CD4-positive, alpha-beta memory T cell (primary cell): ENCODE results near the gene PEX14. TPM values are rescaled to one million over a fixed set of nuclear protein-coding genes. Genes with fewer than 3 reads are reported as not detected.
"Not testable (repeated sequence)": the region's sequence is repeated elsewhere in the genome, so short reads cannot be mapped to it uniquely, and the experiment has no call there.

Source experiments
- CTCF ChIA-PET: fragments of 350-600 bp; sonication (Branson Sonifier 250); formaldehyde crosslinking; loops from one replicate; lab custom pipeline; 2021; ENCODE audit warnings: inconsistent platforms; ENCODE audit not compliant: partially characterized antibody; lab: Charles Lee
- POLR2A ChIA-PET: fragments of 350-600 bp; sonication (Branson Sonifier 250); formaldehyde crosslinking; loops from one replicate; lab custom pipeline; 2021; ENCODE audit not compliant: partially characterized antibody; lab: Charles Lee
- DNase-seq, 5 donors: peaks; one replicate each; pipeline versions ENCODE4 v3.0.0 to v3.0.0-alpha.2; 2020 to 2022; ENCODE audit warnings: mixed read lengths in 1 of 5
- H3K27ac ChIP-seq: one replicate; pipeline ENCODE4 v1.7.0; 2013; ENCODE audit warnings: low read depth, low read length
- H3K27me3 ChIP-seq: 2 replicates; pipeline ENCODE4 v1.7.0; 2013; ENCODE audit warnings: mild to moderate bottlenecking, low read length, moderate library complexity; ENCODE audit not compliant: insufficient read depth
- H3K36me3 ChIP-seq: 2 replicates; pipeline ENCODE4 v1.7.0; 2013; ENCODE audit warnings: mild to moderate bottlenecking, low read length, moderate library complexity; ENCODE audit not compliant: insufficient read depth
- H3K4me1 ChIP-seq: 2 replicates; pipeline ENCODE4 v1.7.0; 2013; ENCODE audit warnings: mild to moderate bottlenecking, low read length, moderate library complexity; ENCODE audit not compliant: insufficient read depth
- H3K4me3 ChIP-seq, 2 donors: one replicate each; pipeline ENCODE4 v1.7.0; 2013; ENCODE audit warnings: low read length in 2 of 2, mild to moderate bottlenecking in 1 of 2
- H3K9me3 ChIP-seq, 2 donors: one replicate each; pipeline ENCODE4 v1.7.0; 2013; ENCODE audit warnings: low read length in 2 of 2, control low read depth in 1 of 2; ENCODE audit not compliant: control insufficient read depth in 1 of 2
- H3K27ac Mint-ChIP-seq, 7 donors: one replicate each; pipeline ENCODE4 v1.8.0; 2020 to 2021; ENCODE audit warnings: mixed read lengths in 7 of 7, mild to moderate bottlenecking in 6 of 7, inconsistent platforms in 3 of 7, moderate library complexity in 3 of 7
- H3K27me3 Mint-ChIP-seq, 2 donors: one replicate each; pipeline ENCODE4 v1.8.0; 2020 to 2021; ENCODE audit warnings: mixed read lengths in 2 of 2
- H3K36me3 Mint-ChIP-seq, 2 donors: one replicate each; pipeline ENCODE4 v1.8.0; 2020 to 2021; ENCODE audit warnings: mixed read lengths in 2 of 2, inconsistent platforms in 1 of 2, mild to moderate bottlenecking in 1 of 2
- H3K4me1 Mint-ChIP-seq, 4 donors: one replicate each; pipeline ENCODE4 v1.8.0; 2020 to 2021; ENCODE audit warnings: mixed read lengths in 4 of 4, mild to moderate bottlenecking in 1 of 4
- H3K4me3 Mint-ChIP-seq, 8 donors: one replicate each; pipeline ENCODE4 v1.8.0; 2020 to 2021; ENCODE audit warnings: mixed read lengths in 8 of 8, mild to moderate bottlenecking in 7 of 8, moderate library complexity in 6 of 8, inconsistent platforms in 3 of 8
- H3K9me3 Mint-ChIP-seq, 8 donors: one replicate each; pipeline ENCODE4 v1.8.0; 2020 to 2021; ENCODE audit warnings: mixed read lengths in 8 of 8, mild to moderate bottlenecking in 5 of 8, inconsistent platforms in 3 of 8, moderate library complexity in 1 of 8
- intact Hi-C: fragments of 100-400 bp; cut with micrococcal nuclease; formaldehyde crosslinking; loops from one replicate; pipeline ENCODE4 v1.15.1; 2023
- polyA plus RNA-seq, 2 donors: library from polyadenylated mRNA; unstranded; fragments of 300-500 nt; fragmentation: Illumina TruSeq; gene quantifications; one replicate each; pipeline ENCODE4 v1.2.3, GENCODE V29; 2021
- total RNA-seq, 2 experiments: library from RNA; stranded (reverse); gene quantifications; one replicate each; pipeline ENCODE4 v1.2.3, GENCODE V29; 2021

PEX14 gene
- total and polyA plus RNA-seq, 4 experiments from 2014 or later = 3.1 to 16.1 (median 9.9) TPM

DNA sequence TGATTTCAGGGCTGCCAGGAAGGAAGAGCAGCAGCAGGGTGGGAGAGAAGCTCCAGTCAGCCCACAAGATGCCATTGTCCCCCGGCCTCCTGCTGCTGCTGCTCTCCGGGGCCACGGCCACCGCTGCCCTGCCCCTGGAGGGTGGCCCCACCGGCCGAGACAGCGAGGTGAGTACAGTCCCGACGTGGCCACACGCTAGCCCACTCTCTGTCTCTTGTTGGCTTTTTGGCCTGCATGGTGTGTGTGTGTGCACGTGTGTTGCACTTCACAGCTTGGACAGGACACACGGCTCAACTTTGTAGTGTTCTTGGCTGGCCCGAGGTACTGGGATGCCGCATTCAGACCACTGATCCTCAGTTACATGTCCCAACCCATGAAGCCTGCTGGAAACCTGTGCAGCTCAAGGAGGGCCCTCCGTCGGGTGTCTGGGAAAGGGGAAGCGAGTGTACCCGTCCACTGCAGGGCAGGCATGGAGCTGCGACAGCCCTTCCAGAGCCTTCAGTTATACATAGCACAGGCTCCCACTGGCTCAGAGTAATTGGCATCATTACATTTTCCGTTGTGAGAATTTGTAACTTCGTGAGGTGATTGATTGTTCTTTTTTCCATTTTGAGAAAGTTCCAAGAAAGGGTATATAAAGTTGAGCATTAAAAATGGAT, 24.5 kb upstream of the PEX14 start:
- ChIA-PET CTCF (no interaction called here), POLR2A (interaction anchor here (0.6 kb wide), 1 partner anchor 243 kb away, joined by 3 read pairs; no protein-coding TSS in a partner anchor)
- Histone ChIP-seq H3K27me3 (no peaks in the 10 kb centered on the region), H3K4me1 (no peaks in the 10 kb centered on the region), H3K9me3 (no peaks in the 10 kb centered on the region), H3K36me3 (no peaks in the 10 kb centered on the region), H3K27ac (no peak overlapping the region), H3K4me3 (no peak overlapping the region)
- Mint-ChIP-seq H3K27me3 (no peaks in the 10 kb centered on the region), H3K36me3 (no peaks in the 10 kb centered on the region), H3K4me1 (peaks cover 0 to 2% (median 0%) of the 10 kb centered on the region in 4 donors), H3K27ac (no peak overlapping the region), H3K4me3 (no peak overlapping the region), H3K9me3 (no peaks in the 10 kb centered on the region)
- DNase-seq = no peak
- intact Hi-C loops = no loop called here

DNA sequence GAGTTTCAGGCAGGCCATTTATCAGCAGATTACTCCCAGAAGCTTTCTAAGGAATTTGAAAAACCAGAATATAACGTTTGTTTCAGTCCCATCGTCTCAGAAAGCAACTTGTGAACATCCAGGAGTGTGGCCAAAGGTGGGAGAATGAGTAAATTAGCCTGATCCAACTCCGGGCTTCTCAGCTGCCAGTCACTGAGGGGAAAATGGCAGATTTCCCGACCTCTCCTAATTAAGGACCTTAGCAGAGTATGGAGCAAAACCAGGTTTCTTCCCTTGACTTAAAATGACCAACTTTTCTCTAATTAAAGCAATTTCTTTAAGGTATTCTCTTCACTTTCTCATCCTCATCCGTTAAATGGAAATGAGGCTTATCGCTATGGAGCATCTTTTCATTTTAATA, 23.9 kb upstream of the PEX14 start:
- no peaks in the 10 kb centered on the region for H3K27me3 ChIP-seq
- H3K4me3 Mint-ChIP-seq = no peak overlapping the region
- ChIA-PET POLR2A (no interaction called here), CTCF (interaction anchor here (1.2 kb wide), 1 partner anchor 9 kb away, joined by 3 read pairs; no protein-coding TSS in a partner anchor)
- no peak overlapping the region for H3K4me3 ChIP-seq
- H3K27ac ChIP-seq = no peak overlapping the region
- no peaks in the 10 kb centered on the region for H3K27me3 Mint-ChIP-seq
- no peak for DNase-seq
- H3K9me3 ChIP-seq = no peaks in the 10 kb centered on the region
- no peaks in the 10 kb centered on the region for H3K4me1 ChIP-seq
- peaks cover 0 to 2% (median 0%) of the 10 kb centered on the region in 4 donors for H3K4me1 Mint-ChIP-seq
- intact Hi-C loops = no loop called here
- H3K36me3 ChIP-seq = no peaks in the 10 kb centered on the region
- no peak overlapping the region for H3K27ac Mint-ChIP-seq
- no peaks in the 10 kb centered on the region for H3K36me3 Mint-ChIP-seq
- H3K9me3 Mint-ChIP-seq = no peaks in the 10 kb centered on the region

DNA sequence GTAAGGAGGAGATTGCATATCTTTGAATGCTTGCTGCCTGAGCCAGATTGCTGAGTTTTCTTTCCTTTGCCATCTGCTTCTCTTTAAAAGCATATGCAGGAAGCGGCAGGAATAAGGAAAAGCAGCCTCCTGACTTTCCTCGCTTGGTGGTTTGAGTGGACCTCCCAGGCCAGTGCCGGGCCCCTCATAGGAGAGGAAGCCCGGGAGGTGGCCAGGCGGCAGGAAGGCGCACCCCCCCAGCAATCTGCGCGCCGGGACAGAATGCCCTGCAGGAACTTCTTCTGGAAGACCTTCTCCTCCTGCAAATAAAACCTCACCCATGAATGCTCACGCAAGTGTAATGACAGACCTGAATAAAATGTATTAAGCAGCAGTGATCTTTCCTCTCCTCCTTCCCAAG, 23.5 kb upstream of the PEX14 start:
- Histone ChIP-seq H3K9me3 (no peaks in the 10 kb centered on the region), H3K4me1 (no peaks in the 10 kb centered on the region), H3K27ac (no peak overlapping the region), H3K36me3 (no peaks in the 10 kb centered on the region), H3K27me3 (no peaks in the 10 kb centered on the region), H3K4me3 (no peak overlapping the region)
- Mint-ChIP-seq H3K36me3 (no peaks in the 10 kb centered on the region), H3K9me3 (no peaks in the 10 kb centered on the region), H3K27me3 (no peaks in the 10 kb centered on the region), H3K4me1 (peaks cover 0 to 2% (median 0%) of the 10 kb centered on the region in 4 donors), H3K27ac (no peak overlapping the region), H3K4me3 (no peak overlapping the region)
- intact Hi-C loops = no loop called here
- ChIA-PET POLR2A (no interaction called here), CTCF (interaction anchor here (1.2 to 1.9 kb wide), 2 partner anchors 9 to 21 kb away, joined by 3 to 5 read pairs; partner anchors contain the start of gene CENPS)
- DNase-seq = no peak

DNA sequence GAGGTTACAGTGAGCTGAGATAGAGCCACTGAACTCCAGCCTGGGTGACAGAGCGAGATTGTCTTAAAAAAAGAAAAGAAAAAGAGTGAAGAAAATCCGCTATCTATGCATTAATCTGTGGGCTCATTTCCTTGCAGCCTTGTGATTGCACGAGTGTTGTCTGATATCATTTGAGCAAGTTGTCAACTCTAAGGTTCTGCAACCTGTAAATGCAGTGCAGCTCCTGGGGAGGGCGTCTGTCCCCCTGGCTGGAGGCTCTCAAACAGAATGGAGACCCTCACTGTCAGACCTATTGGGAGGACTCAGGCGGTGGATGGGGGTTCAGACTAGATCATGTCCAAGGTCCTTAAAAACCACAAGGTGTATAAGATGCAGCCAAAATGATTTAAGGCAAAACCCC, 18.7 kb upstream of the PEX14 start:
- H3K4me3 Mint-ChIP-seq = no peak overlapping the region
- H3K36me3 ChIP-seq = peaks cover under 1% of the 10 kb centered on the region
- peaks cover 2 to 5% of the 10 kb centered on the region in 2 donors for H3K36me3 Mint-ChIP-seq
- intact Hi-C loops = no loop called here
- H3K4me1 Mint-ChIP-seq = peaks cover 0 to 8% (median 3%) of the 10 kb centered on the region in 4 donors
- no peaks in the 10 kb centered on the region for H3K27me3 Mint-ChIP-seq
- H3K27ac Mint-ChIP-seq = no peak overlapping the region
- no peaks in the 10 kb centered on the region for H3K27me3 ChIP-seq
- H3K4me3 ChIP-seq = no peak overlapping the region
- no peak for DNase-seq
- H3K27ac ChIP-seq = no peak overlapping the region
- ChIA-PET POLR2A (no interaction called here), CTCF (interaction anchor here (0.8 to 1.0 kb wide), 4 partner anchors 22 to 39 kb away, joined by 3 to 4 read pairs (median 4); no protein-coding TSS in a partner anchor)
- H3K9me3 Mint-ChIP-seq = no peaks in the 10 kb centered on the region
- H3K4me1 ChIP-seq = no peaks in the 10 kb centered on the region
- H3K9me3 ChIP-seq = no peaks in the 10 kb centered on the region

DNA sequence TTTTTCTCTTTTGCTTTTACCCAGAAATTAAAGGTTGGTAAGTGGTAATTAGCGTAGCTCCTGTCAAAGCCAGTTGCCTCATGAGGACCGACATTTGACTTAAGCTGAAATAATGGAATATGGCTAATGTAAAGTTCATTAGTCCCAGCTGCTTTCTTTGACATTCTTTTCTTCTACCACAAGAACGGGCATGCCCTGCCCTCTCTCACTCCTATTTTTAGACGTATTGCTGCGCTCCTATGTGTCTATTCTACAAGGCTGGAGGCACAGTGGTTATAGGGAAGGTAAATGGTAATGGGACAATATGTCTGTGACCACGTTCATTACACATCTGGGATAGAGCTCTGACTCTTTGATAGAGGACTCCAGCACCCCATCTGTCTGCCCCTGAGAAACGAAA, 18.1 kb upstream of the PEX14 start:
- no peaks in the 10 kb centered on the region for H3K9me3 ChIP-seq
- H3K27ac Mint-ChIP-seq = peak overlapping the region in 2 of 7 donors; percentile 42 to 61
- H3K27me3 ChIP-seq = no peaks in the 10 kb centered on the region
- CTCF ChIA-PET = interaction anchor here (0.8 to 1.0 kb wide), 4 partner anchors 21 to 38 kb away, joined by 3 to 4 read pairs (median 4); no protein-coding TSS in a partner anchor
- H3K9me3 Mint-ChIP-seq = no peaks in the 10 kb centered on the region
- H3K4me1 Mint-ChIP-seq = peaks cover 0 to 8% (median 3%) of the 10 kb centered on the region in 4 donors
- no peaks in the 10 kb centered on the region for H3K4me1 ChIP-seq
- intact Hi-C loops = no loop called here
- H3K4me3 ChIP-seq = no peak overlapping the region
- DNase-seq = no peak
- POLR2A ChIA-PET = no interaction called here
- peaks cover 8 to 12% of the 10 kb centered on the region in 2 donors for H3K36me3 Mint-ChIP-seq
- peaks cover 5% of the 10 kb centered on the region for H3K36me3 ChIP-seq
- no peak overlapping the region for H3K27ac ChIP-seq
- no peak overlapping the region for H3K4me3 Mint-ChIP-seq
- no peaks in the 10 kb centered on the region for H3K27me3 Mint-ChIP-seq

DNA sequence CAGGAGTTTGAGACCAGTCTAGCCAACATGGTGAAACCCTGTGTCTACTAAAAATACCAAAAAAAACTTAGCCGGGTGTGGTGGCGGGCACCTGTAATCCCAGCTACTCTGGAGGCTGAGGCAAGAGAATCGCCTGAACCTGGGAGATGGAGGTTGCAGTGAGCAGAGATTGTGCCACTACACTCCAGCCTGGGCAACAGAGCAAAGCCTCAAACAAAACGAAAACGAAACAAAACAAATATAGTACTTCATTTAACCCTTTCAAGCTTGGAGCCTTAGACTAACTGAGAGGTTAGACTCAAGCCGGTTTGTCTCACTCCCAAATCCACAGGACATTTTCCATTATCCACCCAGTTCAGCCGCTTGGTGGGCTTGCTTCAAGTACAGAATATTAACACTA, 17.3 kb upstream of the PEX14 start:
- H3K36me3 ChIP-seq, H3K27me3 Mint-ChIP-seq, H3K27ac ChIP-seq, intact Hi-C loops, H3K27me3 ChIP-seq, DNase-seq, H3K9me3 ChIP-seq, H3K4me1 Mint-ChIP-seq, H3K4me3 ChIP-seq, POLR2A ChIA-PET, H3K9me3 Mint-ChIP-seq, H3K4me1 ChIP-seq: not testable (repeated sequence)
- Mint-ChIP-seq H3K36me3 (peaks cover 12 to 17% of the 10 kb centered on the region in 2 donors), H3K4me3 (peak overlapping the region in 1 of 8 donors; percentile 23), H3K27ac (peak overlapping the region in 1 of 7 donors; percentile 74)
- CTCF ChIA-PET = interaction anchor here (1.2 kb wide), 2 partner anchors 11 to 37 kb away, joined by 4 read pairs; no protein-coding TSS in a partner anchor

DNA sequence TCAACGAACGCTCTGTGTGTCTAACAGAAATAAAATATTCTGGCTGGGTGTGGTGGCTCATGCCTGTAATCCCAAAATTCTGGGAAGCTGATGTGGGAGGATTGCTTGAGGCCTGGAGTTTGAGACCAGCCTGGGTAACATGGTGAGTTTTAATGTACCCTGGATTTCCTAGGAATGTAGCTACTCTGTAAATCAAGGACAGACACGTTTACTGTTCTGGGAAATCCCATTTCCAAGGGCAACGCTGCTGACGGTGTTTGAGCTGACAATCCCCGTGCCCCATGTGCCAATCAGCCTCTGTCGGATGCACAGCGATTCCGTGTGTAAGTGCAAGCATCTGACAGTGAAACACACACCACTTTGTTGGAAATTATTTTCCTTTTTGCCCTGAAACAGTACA, 16.9 kb upstream of the PEX14 start:
- intact Hi-C loops = no loop called here
- H3K4me1 Mint-ChIP-seq = peaks cover 0 to 8% (median 3%) of the 10 kb centered on the region in 4 donors
- peaks cover 12% of the 10 kb centered on the region for H3K36me3 ChIP-seq

More for the DNA sequence above, 16.9 kb upstream of the PEX14 start:
- CTCF ChIA-PET = interaction anchor here (1.2 kb wide), 2 partner anchors 11 to 37 kb away, joined by 4 read pairs; no protein-coding TSS in a partner anchor
- Mint-ChIP-seq H3K36me3 (peaks cover 16 to 21% of the 10 kb centered on the region in 2 donors), H3K9me3 (no peaks in the 10 kb centered on the region), H3K27me3 (no peaks in the 10 kb centered on the region), H3K4me3 (no peak overlapping the region), H3K27ac (peak overlapping the region in 2 of 7 donors; percentile 21 to 74)
- Histone ChIP-seq H3K4me1 (no peaks in the 10 kb centered on the region), H3K27ac (no peak overlapping the region), H3K4me3 (no peak overlapping the region), H3K9me3 (no peaks in the 10 kb centered on the region), H3K27me3 (no peaks in the 10 kb centered on the region)
- DNase-seq = no peak
- POLR2A ChIA-PET = no interaction called here
